Placental pericyte (primary cell): Measurements from ENCODE around the gene C3orf18. TPM values are rescaled to one million over a fixed set of nuclear protein-coding genes. Genes with fewer than 3 reads are reported as not detected.

Source experiments
- total RNA-seq: library from RNA; depleted of rRNA; stranded (reverse); fragments of >200 nt; gene quantifications from 2 replicates; pipeline ENCODE4 v1.2.3, GENCODE V29; 2012

C3orf18 gene
- 4.2 and 6.3 TPM in 2 replicates for total RNA-seq

DNA sequence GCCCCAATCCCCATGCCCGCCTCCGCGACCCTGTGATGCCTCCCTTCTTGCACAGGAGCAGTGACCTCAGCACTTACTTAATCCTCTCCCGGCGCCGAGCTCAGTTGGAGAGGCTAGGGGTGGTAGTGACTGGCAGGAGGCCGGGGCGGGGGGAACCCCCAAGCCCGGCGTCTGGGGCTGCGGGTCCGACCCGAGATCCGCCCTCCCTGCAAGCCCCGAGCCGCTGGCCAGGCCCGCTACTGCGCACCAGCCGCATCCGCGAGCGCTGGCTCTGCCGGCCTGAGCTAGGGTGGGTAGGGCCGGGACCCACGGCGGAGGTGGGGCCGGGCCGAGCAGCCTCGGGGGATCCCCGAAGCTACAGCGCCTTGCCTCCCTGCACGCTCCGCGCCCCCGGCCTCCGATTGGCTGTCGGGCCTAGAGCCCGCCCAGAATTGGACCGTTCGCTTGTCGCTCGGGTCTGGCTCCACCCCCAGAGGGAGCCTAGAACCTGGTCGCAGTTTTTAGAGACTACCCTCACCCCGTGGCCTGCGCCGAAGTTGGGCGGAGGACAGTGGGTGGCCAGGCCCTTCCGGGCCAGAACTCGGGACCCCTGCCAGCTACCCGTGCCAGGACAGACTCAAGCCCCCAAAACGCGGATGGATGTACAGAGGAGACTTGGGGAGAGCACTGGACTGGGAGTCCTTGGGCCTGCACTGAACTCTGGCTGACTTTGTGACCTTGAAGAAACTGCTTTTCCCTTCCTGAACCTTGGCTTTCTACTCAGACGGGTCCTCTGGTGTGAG, at the start of gene C3orf18:
Gene C3orf18 (minus strand): TSS at position 362 of the 782 bp plus-strand sequence. CDS start 2,048 bp downstream, outside the sequence.

DNA sequence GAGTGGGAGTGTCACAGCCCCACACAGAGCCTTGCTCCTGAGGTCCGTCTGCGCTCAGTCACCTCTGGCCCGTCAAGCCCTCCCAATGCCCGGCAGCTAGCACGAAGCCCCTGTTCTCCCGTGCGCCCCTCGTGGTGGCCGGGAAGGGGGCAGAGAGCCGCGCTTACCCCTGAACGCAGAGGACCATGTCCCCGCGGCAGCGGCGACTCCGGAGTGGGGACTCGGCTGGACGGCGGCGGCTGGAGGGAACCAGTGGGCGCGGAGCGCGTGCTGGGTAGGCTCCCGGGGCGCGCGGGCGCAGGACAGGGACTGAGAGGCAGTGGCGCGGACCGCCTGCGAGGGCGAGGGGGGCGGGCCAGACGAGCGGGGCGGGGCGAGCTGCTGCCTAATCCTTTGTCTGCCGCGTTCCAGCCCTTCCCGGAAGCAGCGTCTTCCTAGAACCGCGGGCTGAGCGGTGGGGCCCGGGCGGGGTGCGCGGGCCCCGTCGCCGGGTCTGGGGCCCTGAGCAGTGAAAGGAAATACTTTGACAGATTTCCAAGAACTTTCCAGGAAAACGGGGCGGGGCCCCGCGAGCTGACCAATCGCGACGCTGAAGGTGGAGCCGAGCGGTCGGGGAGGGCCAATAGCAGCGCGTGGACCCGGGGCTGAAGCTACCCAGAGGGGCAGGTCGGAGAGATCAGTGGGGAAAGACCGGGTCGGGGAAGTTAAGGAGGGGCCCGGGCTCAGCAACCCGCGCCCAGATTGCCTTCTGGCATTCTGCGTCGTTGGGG, 44.1 kb upstream of the C3orf18 start, which contains the start of gene CISH:
Gene CISH (minus strand): TSS at position 311 of the 770 bp plus-strand sequence. CDS start 124 bp downstream, at position 187.

DNA sequence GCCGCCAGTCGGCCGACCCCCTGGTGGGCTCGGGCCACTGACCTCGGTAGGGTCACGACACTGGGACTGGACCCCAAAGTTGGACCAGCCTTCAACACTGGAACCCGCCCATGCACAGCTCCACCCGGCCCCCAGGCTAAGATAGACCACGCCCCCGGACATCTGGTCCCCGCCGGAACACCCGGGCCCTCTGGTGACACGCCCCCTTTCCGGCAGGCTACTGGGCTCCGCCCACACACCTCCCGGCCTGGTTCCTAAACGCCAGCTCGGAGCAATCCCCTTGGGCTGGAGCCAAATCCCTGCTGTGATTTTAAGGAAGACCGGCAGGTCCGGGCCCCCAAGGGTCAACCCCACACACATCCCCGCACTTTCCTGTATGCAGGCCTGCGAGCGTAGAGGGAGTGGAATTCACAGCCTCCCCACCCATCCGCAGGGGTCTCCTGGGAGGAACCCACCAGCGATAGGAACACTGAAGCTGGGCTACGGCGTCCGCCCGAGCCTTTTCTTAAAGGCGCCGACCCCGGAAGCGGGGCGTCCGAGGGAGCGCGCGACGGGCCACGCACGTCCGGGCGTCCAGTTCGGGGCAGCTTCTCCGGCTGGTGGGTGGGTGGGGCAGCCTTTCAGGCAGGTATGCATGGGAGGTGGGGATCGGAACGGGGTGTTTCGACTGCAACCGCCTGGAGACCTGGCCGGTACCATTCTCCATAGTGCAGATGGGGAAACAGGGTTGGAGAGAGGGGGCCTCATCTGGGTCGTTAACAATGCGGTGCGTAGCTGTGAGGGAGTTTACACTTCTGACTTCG, 1.6 kb upstream of the C3orf18 start, which contains the start of gene HEMK1:
Gene HEMK1 (plus strand): TSS at position 576 of the 803 bp plus-strand sequence. CDS start 1,583 bp downstream, outside the sequence.

Other genes starting within 250 kb of the C3orf18 start
- gene HYAL2, start 245.0 kb downstream of the C3orf18 start, total RNA-seq = 24.9 and 78.5 TPM in 2 replicates
- gene TUSC2, start 239.5 kb downstream of the C3orf18 start, total RNA-seq = 24.5 and 28.3 TPM in 2 replicates
- gene RASSF1, start 226.9 kb downstream of the C3orf18 start, total RNA-seq = 26.9 and 30.4 TPM in 2 replicates
- 0.22 and 0.86 TPM in 2 replicates for gene ZMYND10, start 222.0 kb downstream of the C3orf18 start, total RNA-seq
- gene NPRL2, start 217.0 kb downstream of the C3orf18 start, total RNA-seq = 17.9 and 27.3 TPM in 2 replicates
- gene CYB561D2, start 216.9 kb downstream of the C3orf18 start, total RNA-seq = 27.6 and 38.1 TPM in 2 replicates
- gene TMEM115, start 208.2 kb downstream of the C3orf18 start, total RNA-seq = 85.1 and 92.9 TPM in 2 replicates
- gene CACNA2D2, start 64.1 kb downstream of the C3orf18 start, total RNA-seq = not detected in 2 replicates
- gene HEMK1, start 1.8 kb upstream of the C3orf18 start, total RNA-seq = 8.1 and 15.7 TPM in 2 replicates
- 0.72 and 2.0 TPM in 2 replicates for gene CISH, start 44.0 kb upstream of the C3orf18 start, total RNA-seq
- 47.7 and 50.7 TPM in 2 replicates for gene MAPKAPK3, start 49.4 kb upstream of the C3orf18 start, total RNA-seq
- gene DOCK3, start 107.2 kb upstream of the C3orf18 start, total RNA-seq = under 0.01 and 0.22 TPM in 2 replicates